Transverse colon (tissue), 4 donors: ENCODE measurements around the gene SMG6.

ENCODE experiments used
- CTCF ChIP-seq, 5 experiments: fragments of 200-600 bp in 3 of 5; fragments of 450-650 bp in 2 of 5; sonication (generic) in 3 of 5; IDR thresholded peaks; 1 replicate in 2 of 5; 2 replicates in 3 of 5; pipeline ENCODE4 v1.5.1; 2016 to 2017; ENCODE audit warnings: antibody characterized with exemption in 5 of 5, inconsistent platforms in 3 of 5, mild to moderate bottlenecking in 2 of 5, moderate library complexity in 1 of 5
- EP300 ChIP-seq: sonication (generic); formaldehyde crosslinking; IDR thresholded peaks from one replicate; pipeline ENCODE4 v1.6.1; 2017; ENCODE audit warnings: antibody characterized with exemption, low read depth
- POLR2A ChIP-seq: fragments of 450-650 bp; IDR thresholded peaks from one replicate; pipeline ENCODE4 v1.6.1; 2016; ENCODE audit warnings: antibody characterized with exemption, mild to moderate bottlenecking, moderate library complexity
- POLR2AphosphoS5 ChIP-seq, 3 donors: sonication (generic); formaldehyde crosslinking; IDR thresholded peaks; one replicate each; pipeline ENCODE4 v1.6.1; 2016; ENCODE audit warnings: antibody characterized with exemption in 3 of 3

GRCh38 chr17:2172077-2172851, 131.3 kb downstream of the SMG6 start:
- TF ChIP-seq CTCF (IDR thresholded peaks at IDR 0.05) = no peak
- TF ChIP-seq POLR2A = no peak
- TF ChIP-seq EP300 = peak; percentile 62
- peak; percentile 80 to 82 (median 82) for TF ChIP-seq POLR2AphosphoS5 (IDR thresholded peaks at IDR 0.05)
